ENCODE measurements around the gene PIAS1.

The PIAS1 gene

DNA sequence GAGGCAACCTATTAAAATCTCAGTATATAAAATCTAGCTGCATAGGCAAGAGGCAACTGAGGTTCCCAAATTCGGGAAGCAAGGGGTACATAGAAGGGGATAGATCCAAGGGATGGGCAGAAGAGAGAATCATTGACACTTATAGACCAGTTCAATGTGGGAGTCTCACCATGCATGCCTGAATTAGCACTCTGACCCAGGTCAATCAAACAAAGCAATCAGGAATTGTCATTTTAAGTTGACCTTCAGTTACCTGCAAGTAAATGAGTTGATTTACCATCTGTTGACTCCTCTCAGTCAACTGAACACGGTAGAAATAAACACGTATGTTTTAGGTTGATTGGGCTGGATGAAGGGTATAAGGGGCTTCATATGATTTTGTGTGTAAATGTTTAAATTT lies 33.4 kb upstream of the PIAS1 start:
- H3K36me3 ChIP-seq, result no peaks in the 10 kb centered on the region
- H3K27me3 ChIP-seq, result no peaks in the 10 kb centered on the region
- H3K4me2 ChIP-seq, result no peak overlapping the region
- H4K20me1 ChIP-seq, result no peaks in the 10 kb centered on the region
- no peaks in the 10 kb centered on the region for H3K4me1 ChIP-seq
- H3K4me3 ChIP-seq, result no peak overlapping the region
- TF ChIP-seq Cebpa-rat (IDR thresholded peaks at IDR 0.05), result no peak
- no peak overlapping the region for H3K9ac ChIP-seq
- H3K27ac ChIP-seq, result no peak overlapping the region
- no peaks in the 10 kb centered on the region for H3K9me3 ChIP-seq

DNA sequence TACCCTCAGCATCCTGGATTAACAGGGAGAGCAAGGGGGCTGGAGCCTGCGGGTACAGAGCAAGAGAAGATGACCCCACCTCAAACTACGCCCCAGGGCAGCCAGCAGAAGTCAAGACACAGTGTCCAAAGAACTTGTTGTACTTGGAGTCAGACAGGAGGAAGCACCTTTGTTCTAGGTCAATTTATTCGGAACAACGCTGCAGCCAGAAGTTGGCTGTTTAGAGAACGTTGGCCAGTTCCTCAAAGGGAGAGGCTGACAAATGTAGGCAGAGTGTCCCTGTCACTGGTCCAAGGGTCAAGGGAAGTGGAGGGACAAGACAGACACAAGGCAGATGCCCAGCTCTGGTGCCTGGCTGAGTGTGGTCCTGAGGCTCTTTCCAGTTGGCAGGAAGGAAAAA lies 32.1 kb upstream of the PIAS1 start:
- Histone ChIP-seq H4K20me1 (no peaks in the 10 kb centered on the region), H3K27me3 (no peaks in the 10 kb centered on the region), H3K4me3 (no peak overlapping the region), H3K27ac (no peak overlapping the region), H3K4me2 (no peak overlapping the region), H3K4me1 (no peaks in the 10 kb centered on the region), H3K36me3 (no peaks in the 10 kb centered on the region), H3K9ac (no peak overlapping the region), H3K9me3 (no peaks in the 10 kb centered on the region)
- TF ChIP-seq Cebpa-rat (IDR thresholded peaks at IDR 0.05), result no peak

DNA sequence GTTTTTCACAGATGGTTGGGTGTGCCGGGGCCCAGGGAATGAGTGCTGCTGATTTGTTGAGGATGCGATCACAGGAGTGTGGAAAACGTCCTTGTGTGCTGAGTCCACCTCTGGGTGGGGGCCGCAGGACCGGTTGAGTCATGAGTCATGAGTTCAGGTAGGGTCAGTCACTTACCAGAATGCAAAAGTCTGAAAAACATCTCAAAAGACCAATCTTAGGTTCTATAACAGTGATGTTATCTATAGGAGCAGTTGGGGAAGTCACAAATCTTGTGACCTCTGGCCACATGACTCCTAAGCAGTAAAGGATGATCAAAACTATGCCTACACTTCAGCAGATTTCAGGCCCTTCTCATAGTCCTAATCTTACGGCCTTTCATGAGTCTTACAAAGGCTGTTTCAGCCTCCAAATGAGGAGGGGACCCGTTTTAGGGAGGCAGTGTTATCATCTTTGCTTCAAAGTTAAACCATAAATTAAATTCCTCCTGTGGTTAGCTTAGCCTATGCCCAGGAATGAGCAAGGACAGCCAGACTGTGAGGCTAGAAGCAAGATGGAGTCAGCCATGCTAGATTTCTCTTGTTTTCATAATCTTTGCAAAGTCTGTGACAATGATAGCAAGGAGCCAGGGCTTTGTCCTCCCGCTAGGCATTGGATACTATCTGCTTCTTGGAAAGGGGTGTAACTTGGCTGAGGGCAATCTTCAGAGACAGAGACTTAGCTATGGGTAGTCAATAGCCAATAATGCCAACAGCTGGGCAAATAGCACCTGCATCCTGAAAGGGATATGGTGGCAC lies 30.6 kb upstream of the PIAS1 start:
- Histone ChIP-seq H4K20me1 (no peaks in the 10 kb centered on the region), H3K27ac (no peak overlapping the region), H3K9ac (no peak overlapping the region)

DNA sequence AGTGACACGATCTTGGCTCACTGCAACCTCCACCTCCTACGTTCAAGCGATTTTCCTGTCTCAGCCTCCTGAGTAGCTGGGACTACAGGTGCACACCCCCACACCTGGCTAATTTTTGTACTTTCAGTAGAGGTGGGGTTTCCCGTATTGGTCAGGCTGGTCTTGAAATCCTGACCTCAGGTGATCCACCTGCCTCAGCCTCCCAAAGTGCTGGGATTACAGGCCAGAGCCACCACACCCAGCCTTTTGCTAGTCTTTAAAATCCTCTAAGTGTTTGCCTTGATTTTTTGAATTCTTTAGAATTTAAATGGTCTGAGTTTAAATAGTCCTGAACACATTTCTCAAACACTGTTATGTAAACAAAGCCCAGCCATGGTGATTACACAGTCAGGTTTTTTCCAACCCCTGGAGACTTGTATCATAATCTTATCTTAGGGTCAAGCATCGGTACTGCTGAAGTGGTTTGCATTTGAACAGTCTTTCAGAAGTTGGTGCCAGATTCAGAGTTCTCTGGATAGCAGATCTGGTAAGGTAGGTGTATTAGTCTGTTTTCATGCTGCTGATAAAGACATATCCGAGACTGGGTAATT lies 28.2 kb upstream of the PIAS1 start:
- Histone ChIP-seq H3K9ac (no peak overlapping the region), H3K27ac (no peak overlapping the region), H3K27me3 (no peaks in the 10 kb centered on the region), H3K4me2 (no peak overlapping the region), H3K4me1 (no peaks in the 10 kb centered on the region), H3K9me3 (no peaks in the 10 kb centered on the region), H3K36me3 (no peaks in the 10 kb centered on the region), H3K4me3 (no peak overlapping the region), H4K20me1 (no peaks in the 10 kb centered on the region)
- TF ChIP-seq Cebpa-rat (IDR thresholded peaks at IDR 0.05), result no peak

More for the DNA sequence above, 30.6 kb upstream of the PIAS1 start:
- H3K36me3 ChIP-seq, result no peaks in the 10 kb centered on the region
- TF ChIP-seq Cebpa-rat (IDR thresholded peaks at IDR 0.05), result no peak
- H3K27me3 ChIP-seq, result no peaks in the 10 kb centered on the region
- H3K4me1 ChIP-seq, result no peaks in the 10 kb centered on the region
- no peak overlapping the region for H3K4me2 ChIP-seq
- no peak overlapping the region for H3K4me3 ChIP-seq
- no peaks in the 10 kb centered on the region for H3K9me3 ChIP-seq

DNA sequence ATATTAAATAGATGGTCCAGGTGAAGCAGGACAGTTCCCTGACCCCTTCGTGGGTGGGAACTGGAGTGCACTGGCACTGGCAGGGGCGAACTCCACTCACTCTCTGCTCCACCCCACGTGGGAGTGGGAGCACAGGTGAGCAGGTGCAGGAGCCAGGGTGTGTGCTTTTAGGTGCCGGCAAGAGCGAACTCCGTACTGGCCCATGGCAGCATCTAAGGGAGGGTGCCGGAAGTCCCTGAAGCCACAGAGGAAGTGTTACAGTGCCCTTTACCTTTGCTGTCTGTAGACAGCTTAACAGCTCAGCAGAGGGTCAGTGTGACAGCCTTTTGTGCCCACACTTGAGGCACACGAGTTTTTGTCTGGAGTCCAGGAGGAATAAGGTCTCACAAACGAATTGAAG lies 26.7 kb upstream of the PIAS1 start:
- H3K27me3 ChIP-seq, result no peaks in the 10 kb centered on the region
- H3K27ac ChIP-seq, result no peak overlapping the region
- H4K20me1 ChIP-seq, result no peaks in the 10 kb centered on the region
- no peak for TF ChIP-seq Cebpa-rat (IDR thresholded peaks at IDR 0.05)
- H3K9me3 ChIP-seq, result no peaks in the 10 kb centered on the region
- H3K4me2 ChIP-seq, result no peak overlapping the region
- no peaks in the 10 kb centered on the region for H3K4me1 ChIP-seq
- no peaks in the 10 kb centered on the region for H3K36me3 ChIP-seq
- no peak overlapping the region for H3K4me3 ChIP-seq
- no peak overlapping the region for H3K9ac ChIP-seq

DNA sequence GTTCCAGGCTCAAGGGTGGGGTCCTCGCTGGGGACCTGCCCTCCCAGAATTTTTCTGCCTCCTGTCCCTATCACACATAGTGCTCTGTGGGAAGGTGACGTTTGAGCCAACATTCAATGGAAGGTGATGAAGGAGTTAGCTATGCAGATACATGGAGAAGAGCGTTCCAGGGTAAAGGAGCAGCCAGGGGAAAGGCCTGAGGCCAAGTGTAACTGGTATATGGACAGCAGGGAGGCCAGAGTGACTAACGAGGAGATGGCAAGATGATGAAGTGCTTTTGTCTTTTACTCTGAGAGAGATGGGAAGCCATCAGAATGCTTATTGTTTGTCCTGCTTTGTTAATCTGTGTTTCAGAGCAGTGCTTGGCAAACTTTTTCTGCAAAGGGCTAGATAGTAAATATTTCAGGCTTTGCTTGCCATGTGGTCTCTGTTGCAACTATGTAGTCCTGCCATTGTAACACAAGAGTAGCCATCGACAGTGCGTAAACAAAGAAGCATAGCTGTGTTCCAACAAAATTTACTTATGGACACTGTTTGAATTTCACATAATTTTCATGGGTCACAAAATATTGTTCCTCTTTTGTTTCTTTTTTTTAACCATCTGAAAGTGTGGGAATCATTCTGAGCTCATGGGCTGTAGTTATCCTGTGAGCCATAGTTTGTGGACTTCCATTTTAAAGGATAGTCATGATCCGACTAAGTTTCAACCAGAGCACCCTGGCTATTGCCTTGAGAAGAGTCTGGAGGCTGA lies 25.8 kb upstream of the PIAS1 start:
- no peaks in the 10 kb centered on the region for H4K20me1 ChIP-seq
- no peak overlapping the region for H3K4me2 ChIP-seq
- H3K9me3 ChIP-seq, result no peaks in the 10 kb centered on the region
- H3K27me3 ChIP-seq, result no peaks in the 10 kb centered on the region
- no peaks in the 10 kb centered on the region for H3K36me3 ChIP-seq
- H3K27ac ChIP-seq, result no peak overlapping the region
- H3K4me1 ChIP-seq, result no peaks in the 10 kb centered on the region
- no peak overlapping the region for H3K9ac ChIP-seq
- H3K4me3 ChIP-seq, result no peak overlapping the region
- no peak for TF ChIP-seq Cebpa-rat (IDR thresholded peaks at IDR 0.05)

DNA sequence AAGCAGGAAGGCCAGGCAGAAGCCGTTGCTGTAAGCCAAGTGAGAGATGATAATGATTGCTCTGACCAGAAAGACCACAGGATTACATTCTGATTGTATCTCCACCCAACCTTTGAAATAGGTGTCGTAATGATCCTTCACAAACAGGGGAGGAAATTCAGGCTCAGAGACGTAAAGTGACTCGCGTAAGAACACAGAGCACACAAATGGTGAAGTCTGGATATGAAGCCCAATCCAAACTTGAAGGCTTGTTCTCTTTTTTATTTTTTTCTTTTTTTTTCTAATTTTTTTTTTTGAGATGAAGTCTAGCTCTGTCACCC lies 25.3 kb upstream of the PIAS1 start:
- Histone ChIP-seq H3K27me3 (no peaks in the 10 kb centered on the region), H3K27ac (no peak overlapping the region), H3K36me3 (no peaks in the 10 kb centered on the region), H3K9ac (no peak overlapping the region), H3K9me3 (no peaks in the 10 kb centered on the region), H4K20me1 (no peaks in the 10 kb centered on the region), H3K4me2 (no peak overlapping the region), H3K4me1 (no peaks in the 10 kb centered on the region), H3K4me3 (no peak overlapping the region)
- TF ChIP-seq Cebpa-rat (IDR thresholded peaks at IDR 0.05), result no peak

DNA sequence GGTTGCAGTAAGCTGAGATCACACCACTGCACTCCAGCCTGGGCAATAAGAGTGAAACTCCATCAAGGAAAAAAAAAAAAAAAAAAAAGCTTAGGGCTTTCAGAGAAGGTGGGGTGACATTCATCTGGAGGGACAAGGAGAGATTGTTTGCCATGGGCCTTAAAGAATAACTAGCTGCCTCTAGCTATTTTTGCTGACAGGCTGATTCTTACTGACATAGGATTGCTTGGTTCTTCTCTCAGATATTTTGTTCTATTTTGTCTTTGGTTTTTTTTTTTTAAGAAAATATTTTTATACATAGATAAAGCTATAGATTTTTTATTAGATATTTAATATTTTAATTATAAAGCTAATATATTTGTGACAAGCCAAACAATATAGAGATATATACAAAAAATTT lies 24.2 kb upstream of the PIAS1 start:
- no peaks in the 10 kb centered on the region for H4K20me1 ChIP-seq
- no peaks in the 10 kb centered on the region for H3K9me3 ChIP-seq
- no peak overlapping the region for H3K9ac ChIP-seq
- no peaks in the 10 kb centered on the region for H3K36me3 ChIP-seq
- TF ChIP-seq Cebpa-rat (IDR thresholded peaks at IDR 0.05), result no peak
- H3K4me2 ChIP-seq, result no peak overlapping the region
- no peak overlapping the region for H3K4me3 ChIP-seq
- H3K4me1 ChIP-seq, result no peaks in the 10 kb centered on the region
- no peak overlapping the region for H3K27ac ChIP-seq
- no peaks in the 10 kb centered on the region for H3K27me3 ChIP-seq

DNA sequence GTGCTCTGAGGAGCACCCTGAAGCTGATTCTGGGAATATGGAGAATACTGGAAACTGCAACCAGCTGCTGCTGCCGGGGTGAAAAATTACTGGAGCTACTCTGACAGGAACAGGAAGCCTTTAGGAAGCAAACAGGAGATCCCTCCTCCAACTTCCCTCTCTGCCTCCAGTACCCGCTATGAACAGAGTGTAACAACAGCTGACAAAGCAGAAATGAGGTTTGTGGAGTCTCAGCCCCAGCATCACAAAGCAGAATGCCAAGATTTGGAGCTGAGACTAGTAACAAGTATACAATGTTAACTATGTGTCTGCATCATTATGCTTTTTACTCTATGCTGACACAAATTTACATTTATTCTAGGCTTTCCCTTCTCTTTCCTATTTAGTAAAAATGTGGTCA lies 22.7 kb upstream of the PIAS1 start:
- no peak overlapping the region for H3K9ac ChIP-seq
- TF ChIP-seq Cebpa-rat (IDR thresholded peaks at IDR 0.05), result no peak
- no peak overlapping the region for H3K27ac ChIP-seq
- no peaks in the 10 kb centered on the region for H3K4me1 ChIP-seq
- H3K4me2 ChIP-seq, result 0 out of 2 replicates have a peak overlapping the region, but pooled peaks have one; percentile 2
- H3K36me3 ChIP-seq, result no peaks in the 10 kb centered on the region
- H3K9me3 ChIP-seq, result peaks cover 4% of the 10 kb centered on the region; the same call in 1 of the 2 replicates
- H3K4me3 ChIP-seq, result no peak overlapping the region
- H3K27me3 ChIP-seq, result no peaks in the 10 kb centered on the region
- no peaks in the 10 kb centered on the region for H4K20me1 ChIP-seq

DNA sequence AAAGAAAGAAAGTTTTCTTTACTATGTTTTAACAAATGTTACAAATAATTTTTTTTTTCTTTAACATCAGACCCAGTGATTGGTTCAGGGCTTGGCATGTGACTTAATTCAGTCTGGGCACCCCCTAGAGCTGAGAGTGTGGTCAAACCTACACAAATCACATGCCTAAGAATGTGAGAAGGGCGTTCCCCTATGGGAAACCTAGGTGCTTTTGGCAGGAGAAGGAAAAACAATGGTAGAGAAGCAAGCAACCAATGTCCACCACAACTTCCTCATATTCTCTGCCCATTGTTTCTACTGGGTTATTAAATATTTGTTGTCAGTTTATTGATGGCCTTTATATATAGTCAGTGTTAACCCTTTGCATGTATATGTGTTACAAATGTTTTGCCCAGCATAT lies 21.4 kb upstream of the PIAS1 start:
- no peak overlapping the region for H3K27ac ChIP-seq
- no peak overlapping the region for H3K4me2 ChIP-seq
- no peaks in the 10 kb centered on the region for H4K20me1 ChIP-seq
- H3K9me3 ChIP-seq, result peaks cover 7% of the 10 kb centered on the region; the same call in 1 of the 2 replicates
- no peaks in the 10 kb centered on the region for H3K4me1 ChIP-seq
- no peak overlapping the region for H3K9ac ChIP-seq
- no peaks in the 10 kb centered on the region for H3K36me3 ChIP-seq
- no peak for TF ChIP-seq Cebpa-rat (IDR thresholded peaks at IDR 0.05)
- H3K4me3 ChIP-seq, result no peak overlapping the region
- no peaks in the 10 kb centered on the region for H3K27me3 ChIP-seq

Measured in BLaER1 (cell line).